GM19452 (cell line): ENCODE results near the gene TRAK1.

ENCODE experiments used
- ATAC-seq: cut with Tn5 transposase; IDR thresholded peaks from one replicate; pipeline ENCODE4 v1.9.1; 2021; ENCODE audit not compliant: unreplicated experiment

The TRAK1 gene

GRCh38 chr3:42175386-42176240 lies 84.5 kb downstream of the TRAK1 start:
- ATAC-seq, result no peak

- no peak for ATAC-seq
These were observed 85.3 kb downstream of the TRAK1 start for GRCh38 chr3:42176242-42177034.

GRCh38 chr3:42177068-42177800 lies 86.1 kb downstream of the TRAK1 start:
- ATAC-seq, result no peak

GRCh38 chr3:42177801-42178150 lies 86.6 kb downstream of the TRAK1 start:
- ATAC-seq, result no peak

- ATAC-seq, result no peak
These were observed 88.1 kb downstream of the TRAK1 start for GRCh38 chr3:42179110-42179725.

- no peak for ATAC-seq
These were observed 89.7 kb downstream of the TRAK1 start for GRCh38 chr3:42180901-42181300.

GRCh38 chr3:42182555-42182954 lies 91.4 kb downstream of the TRAK1 start:
- no peak for ATAC-seq

- no peak for ATAC-seq
These were observed 93.0 kb downstream of the TRAK1 start for GRCh38 chr3:42183991-42184632.

GRCh38 chr3:42184651-42185443 lies 93.7 kb downstream of the TRAK1 start:
- no peak for ATAC-seq

- no peak for ATAC-seq
These were observed 96.8 kb downstream of the TRAK1 start for GRCh38 chr3:42187936-42188335.

GRCh38 chr3:42188376-42188775 lies 97.2 kb downstream of the TRAK1 start:
- no peak for ATAC-seq

- ATAC-seq, result no peak
These were observed 97.9 kb downstream of the TRAK1 start for GRCh38 chr3:42189001-42189460.

- no peak for ATAC-seq
These were observed 98.6 kb downstream of the TRAK1 start for GRCh38 chr3:42189736-42190135.

GRCh38 chr3:42190701-42191442 lies 99.7 kb downstream of the TRAK1 start:
- no peak for ATAC-seq

GRCh38 chr3:42191443-42191747 lies 100.2 kb downstream of the TRAK1 start:
- no peak for ATAC-seq

- ATAC-seq, result peak; percentile 50
These were observed 101.4 kb downstream of the TRAK1 start for GRCh38 chr3:42192334-42193200.

GRCh38 chr3:42194943-42195510 lies 103.9 kb downstream of the TRAK1 start:
- no peak for ATAC-seq

- peak; percentile 66 for ATAC-seq
These were observed 104.7 kb downstream of the TRAK1 start for GRCh38 chr3:42195879-42196330.
